ENCODE data around the gene PRIMA1.

The PRIMA1 gene

DNA sequence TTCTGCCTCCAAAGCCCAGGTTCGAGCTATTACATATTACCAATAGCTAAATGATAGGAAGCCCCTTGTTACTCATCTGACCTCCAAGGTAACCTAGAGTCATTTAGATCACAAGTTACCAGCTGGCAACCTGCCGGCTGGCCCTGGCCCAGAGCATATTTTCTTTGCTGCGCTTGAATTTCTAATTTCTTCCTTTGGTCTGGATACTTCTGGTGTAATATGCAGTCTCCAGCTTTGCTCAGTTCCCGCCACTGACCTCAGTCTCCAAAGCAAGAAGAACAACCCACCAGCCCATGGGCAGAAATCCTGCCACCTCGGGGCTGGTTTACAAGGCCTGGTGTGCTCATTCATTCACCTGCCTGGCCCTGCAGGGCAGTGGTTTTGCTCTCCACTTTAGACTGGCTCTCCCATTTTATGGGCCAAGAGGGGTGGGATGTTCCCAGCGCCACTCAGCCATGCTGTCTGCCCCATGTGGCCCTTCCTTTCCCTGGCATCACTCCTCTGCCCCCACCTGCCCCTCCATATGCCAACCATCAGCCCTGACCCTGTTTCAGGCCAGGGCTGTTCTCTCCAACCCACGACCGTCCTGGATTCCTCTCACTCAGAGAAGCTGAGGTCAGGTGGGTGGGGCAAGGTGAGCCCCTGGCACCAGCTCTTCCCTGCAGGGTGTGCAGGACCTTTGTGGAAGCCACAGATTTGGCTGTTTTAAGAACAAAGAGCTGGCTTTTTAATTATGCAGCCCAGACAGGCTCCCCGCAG, 76.0 kb downstream of the PRIMA1 start:
- no peak for DNase-seq (ENCODE audit: low read depth in 2 of 2)

DNA sequence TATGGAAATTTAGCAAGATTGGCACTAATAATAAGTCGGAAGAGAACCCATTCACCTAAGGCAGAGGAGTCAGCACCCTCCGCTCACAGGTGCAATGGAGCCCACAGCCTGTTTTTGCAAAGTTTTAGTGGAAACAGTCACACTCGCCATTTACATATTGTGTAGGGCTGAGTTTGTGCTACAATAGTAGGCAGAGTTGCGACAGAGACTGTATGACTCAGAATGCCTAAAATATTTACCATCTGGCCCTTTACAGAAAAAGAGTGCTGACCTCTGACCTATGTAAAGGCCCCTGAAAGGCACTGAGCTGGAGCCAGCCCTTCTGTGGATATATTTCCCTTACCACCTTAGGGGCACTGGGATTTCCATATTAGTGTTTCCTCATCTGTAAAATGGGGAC, 79.0 kb downstream of the PRIMA1 start:
- no peak for DNase-seq (ENCODE audit: low read depth in 2 of 2)

DNA sequence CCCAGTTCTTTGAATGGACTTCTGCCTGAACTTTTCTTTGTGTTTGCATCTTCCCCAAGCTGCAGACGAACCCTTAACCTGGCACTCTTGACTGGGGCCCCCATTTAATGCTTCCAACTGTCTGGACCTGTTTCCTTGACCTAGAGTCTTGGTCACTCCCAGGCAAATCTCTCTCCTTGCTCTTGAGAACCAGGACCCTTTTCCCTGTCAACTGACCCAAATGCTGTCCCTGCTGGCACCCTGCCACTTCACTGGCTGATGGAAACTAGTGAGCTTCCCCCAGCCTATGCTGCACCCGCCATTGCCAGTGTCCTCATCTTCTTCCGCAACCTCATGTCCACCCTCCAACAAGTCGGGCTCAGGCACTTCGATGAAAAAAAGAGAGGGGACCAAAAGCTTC, 79.5 kb downstream of the PRIMA1 start:
- no peak for DNase-seq (ENCODE audit: low read depth in 2 of 2)

DNA sequence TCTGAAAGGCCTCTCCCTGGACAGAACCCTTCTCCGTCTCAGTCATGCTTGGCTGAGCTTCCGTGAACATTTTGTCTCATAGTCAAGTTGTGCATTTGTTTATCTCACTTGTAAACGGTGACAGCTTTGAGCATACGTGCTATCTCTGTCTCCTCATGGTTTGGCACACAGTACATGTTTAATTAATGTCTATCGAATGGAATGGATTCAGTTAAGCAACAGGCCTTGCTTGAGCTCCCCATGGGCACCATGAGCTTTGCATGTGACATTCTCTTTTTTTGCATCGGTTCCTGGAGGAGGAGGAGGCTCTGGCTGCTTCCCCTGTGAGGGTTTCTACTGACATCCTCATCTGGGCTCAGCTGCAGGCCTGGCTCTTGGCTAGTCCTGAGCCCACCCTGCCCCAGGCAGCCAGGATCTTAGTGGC, 80.0 kb downstream of the PRIMA1 start:
- no peak for DNase-seq (ENCODE audit: low read depth in 2 of 2)

GRCh38 chr14:93707475-93707874, 80.8 kb downstream of the PRIMA1 start:
- DNase-seq (ENCODE audit: low read depth in 2 of 2) = no peak

- no peak for DNase-seq (ENCODE audit: low read depth in 2 of 2)
Observed at GRCh38 chr14:93706360-93706955, 81.8 kb downstream of the PRIMA1 start.

DNA sequence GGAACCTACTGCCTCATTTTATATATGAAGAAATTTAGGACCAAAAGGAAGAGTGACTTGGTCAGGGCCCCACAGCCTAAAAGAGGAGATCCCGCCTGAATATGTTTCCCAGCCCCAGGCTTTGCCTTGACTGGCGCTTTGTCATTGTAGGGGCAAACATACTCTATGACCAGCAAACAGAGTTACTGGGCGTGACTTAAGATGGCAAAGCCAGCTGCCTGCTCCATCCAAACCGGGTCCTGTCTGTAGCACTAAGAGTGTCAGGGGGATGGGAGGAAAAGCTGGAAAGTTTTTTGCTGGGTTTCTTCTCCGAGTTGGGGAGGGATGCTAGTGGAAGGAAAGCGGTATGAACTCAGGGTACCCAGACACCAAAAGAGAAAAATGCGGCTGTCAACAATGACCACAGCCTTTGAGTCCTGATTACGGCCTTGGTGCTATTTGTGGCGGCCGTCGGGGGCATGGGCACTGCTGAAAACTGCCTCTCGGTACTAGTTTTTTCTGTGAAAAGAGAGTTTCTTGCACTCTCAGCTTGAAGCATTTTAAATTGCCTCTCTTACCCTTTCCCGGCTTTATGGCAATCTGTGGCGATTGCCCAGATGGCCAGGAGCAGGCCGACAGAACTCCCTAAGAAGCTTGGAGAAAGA, 82.7 kb downstream of the PRIMA1 start:
- DNase-seq (ENCODE audit: low read depth in 2 of 2) = no peak

DNA sequence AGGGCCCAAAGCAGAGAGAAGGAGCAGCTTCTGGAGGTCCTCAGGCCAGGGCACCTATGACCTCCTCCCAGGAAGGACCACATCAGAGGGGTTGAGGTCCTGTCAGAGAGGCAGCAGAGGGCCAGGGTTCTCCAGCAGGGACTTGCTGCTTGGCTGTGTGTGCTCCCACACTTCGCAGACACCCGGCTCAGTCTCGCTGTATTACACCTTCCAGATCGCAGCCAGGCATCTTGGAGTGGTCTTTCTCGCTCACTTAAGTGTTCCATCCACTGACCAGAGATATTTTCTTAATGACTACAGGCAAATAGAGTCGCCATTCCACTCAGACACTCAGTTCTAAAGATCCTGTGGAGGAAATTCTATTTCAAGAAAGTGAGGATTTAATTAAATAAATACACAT, 84.3 kb downstream of the PRIMA1 start:
- no peak for DNase-seq (ENCODE audit: low read depth in 2 of 2)

- DNase-seq (ENCODE audit: low read depth in 2 of 2) = no peak
Observed at GRCh38 chr14:93702946-93703345, 85.3 kb downstream of the PRIMA1 start.

DNA sequence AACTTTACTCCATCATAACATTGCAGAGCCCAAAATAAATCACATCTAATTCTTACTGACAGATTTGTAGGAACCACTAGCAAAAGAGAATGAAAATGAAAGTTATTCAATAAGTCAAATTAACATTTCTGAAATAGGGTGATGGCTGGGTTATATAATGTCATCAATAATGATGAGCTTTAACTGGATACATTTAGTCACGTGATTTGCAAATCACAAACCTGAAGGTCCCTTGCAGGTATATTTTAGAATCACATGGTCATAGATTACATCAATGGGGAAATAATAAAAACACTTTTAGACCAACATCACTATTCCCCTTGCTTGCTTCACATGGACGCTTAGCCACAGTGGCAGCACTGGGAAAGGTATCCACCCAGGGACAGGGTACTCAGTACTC, 86.7 kb downstream of the PRIMA1 start:
- DNase-seq (ENCODE audit: low read depth in 2 of 2) = no peak

- DNase-seq (ENCODE audit: low read depth in 2 of 2) = no peak
Observed at GRCh38 chr14:93700928-93701327, 87.4 kb downstream of the PRIMA1 start.

GRCh38 chr14:93693914-93694313, 94.4 kb downstream of the PRIMA1 start:
- DNase-seq (ENCODE audit: low read depth in 2 of 2) = no peak

DNA sequence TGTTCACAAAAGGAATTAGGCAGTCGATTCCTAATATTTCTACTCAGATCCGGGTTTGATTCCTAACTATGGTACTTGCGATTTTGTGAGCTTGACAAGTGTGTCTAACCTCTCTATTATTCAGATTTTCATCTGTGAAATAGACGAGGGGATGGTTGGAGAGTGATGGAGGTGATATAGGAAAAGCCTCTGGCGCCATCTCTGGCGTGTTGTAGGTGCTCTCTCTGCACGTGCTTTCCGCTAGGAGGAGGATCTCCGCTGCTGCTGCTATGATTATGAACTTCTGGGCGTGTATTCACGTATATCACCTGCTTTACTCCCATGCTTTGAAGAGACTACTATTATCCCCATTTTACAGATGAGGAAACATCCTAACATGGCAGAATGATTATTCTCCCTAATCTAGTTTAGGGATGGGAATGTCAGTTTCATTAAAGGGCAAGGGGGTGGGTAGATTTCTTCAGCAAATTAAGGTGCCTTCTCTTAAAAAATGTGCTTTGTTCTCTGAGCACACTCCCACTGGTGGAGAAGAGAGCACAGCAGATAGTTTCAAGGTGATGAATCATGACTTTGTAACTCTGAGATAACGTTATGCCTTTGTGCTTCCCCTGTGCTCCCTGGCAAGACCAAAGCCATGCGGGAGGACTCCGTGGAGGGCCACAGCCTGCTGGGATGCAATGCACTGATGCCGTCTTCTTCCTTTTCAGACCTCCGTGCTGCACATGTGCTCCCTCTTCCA, 97.1 kb downstream of the PRIMA1 start:
- no peak for DNase-seq (ENCODE audit: low read depth in 2 of 2)

DNA sequence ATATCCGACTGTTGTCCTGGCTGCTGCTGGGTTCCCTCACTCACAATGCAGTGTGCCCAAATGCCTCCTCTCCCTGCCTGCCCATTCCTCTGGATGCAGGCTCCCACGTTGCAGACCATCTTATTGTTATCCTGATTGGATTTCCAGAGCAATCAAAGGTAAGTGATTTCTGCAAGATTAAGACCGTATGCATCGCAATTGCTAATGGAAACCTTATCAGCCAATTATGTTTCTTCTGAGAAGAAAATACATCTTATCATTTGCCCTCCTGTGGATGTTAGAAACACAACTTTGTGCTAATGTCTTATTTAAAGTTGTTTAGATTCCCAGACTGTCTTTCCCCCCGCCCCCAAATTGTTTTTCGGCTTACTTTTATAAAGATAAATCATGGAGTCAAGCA, 98.1 kb downstream of the PRIMA1 start:
- DNase-seq (ENCODE audit: low read depth in 2 of 2) = no peak

DNA sequence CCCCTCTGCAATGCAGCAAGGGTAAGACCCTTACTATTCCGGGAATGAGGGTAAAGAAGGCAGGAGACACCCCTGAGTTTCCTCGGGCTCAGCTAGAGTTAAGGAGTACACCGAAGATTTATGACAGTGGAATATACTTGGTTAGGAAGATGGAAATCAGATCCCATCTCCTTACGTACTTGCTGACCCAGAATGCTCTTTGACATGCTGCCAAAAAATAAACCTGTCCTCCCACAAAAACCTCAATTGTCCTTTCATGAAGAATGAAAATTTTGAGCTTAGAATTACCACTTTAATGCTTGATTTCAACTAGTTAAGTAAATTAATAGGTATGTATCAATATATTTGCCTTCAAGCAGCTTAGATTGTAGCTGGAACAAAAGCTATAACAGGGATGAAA, 99.5 kb downstream of the PRIMA1 start:
- no peak for DNase-seq (ENCODE audit: low read depth in 2 of 2)

DNA sequence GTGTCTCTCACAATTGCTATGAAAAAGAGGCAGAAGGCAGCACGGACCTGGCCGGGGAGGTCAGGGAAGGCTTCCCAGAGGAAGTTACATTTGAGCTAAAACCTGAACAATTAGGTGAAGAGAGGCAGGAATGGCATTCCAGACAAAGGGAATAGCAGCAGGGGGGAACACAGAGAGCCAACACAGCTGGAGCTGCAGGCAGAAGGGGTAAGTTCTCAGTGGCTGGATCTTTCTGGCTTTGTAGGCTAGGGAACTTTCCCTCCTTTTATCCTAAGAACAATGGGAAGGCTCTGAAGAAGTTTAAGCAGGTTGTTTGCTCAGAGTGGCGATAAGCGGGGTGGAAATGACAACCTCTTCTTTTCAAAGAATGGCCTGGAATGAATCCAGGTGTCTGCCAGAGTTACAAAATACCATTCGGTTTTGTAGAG, 100.0 kb downstream of the PRIMA1 start:
- DNase-seq (ENCODE audit: low read depth in 2 of 2) = no peak

- no peak for DNase-seq (ENCODE audit: low read depth in 2 of 2)
Observed at GRCh38 chr14:93686268-93686667, 102.0 kb downstream of the PRIMA1 start.

- no peak for DNase-seq (ENCODE audit: low read depth in 2 of 2)
Observed at GRCh38 chr14:93685121-93685895, 103.0 kb downstream of the PRIMA1 start.

DNA sequence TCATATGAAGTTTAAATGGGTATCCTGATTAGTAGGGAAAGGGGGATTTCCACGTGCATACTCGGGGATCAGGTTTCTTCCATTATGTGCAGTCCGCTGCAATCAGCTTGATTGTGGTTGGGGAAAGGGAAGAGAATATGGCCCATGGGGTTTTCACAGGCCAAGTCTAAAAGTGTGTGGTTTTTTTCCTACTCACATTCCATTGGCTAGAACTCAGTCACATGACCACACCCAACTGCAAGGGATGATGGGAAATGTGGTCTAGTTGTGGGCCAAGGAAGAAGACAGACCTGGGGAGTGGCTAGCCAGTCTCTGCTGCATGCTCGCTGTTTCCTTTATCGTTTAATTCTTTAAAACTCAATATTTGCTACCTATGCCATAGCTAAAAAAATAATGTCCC, 105.1 kb downstream of the PRIMA1 start:
- DNase-seq (ENCODE audit: low read depth in 2 of 2) = no peak

- no peak for DNase-seq (ENCODE audit: low read depth in 2 of 2)
Observed at GRCh38 chr14:93682459-93682858, 105.8 kb downstream of the PRIMA1 start.

DNA sequence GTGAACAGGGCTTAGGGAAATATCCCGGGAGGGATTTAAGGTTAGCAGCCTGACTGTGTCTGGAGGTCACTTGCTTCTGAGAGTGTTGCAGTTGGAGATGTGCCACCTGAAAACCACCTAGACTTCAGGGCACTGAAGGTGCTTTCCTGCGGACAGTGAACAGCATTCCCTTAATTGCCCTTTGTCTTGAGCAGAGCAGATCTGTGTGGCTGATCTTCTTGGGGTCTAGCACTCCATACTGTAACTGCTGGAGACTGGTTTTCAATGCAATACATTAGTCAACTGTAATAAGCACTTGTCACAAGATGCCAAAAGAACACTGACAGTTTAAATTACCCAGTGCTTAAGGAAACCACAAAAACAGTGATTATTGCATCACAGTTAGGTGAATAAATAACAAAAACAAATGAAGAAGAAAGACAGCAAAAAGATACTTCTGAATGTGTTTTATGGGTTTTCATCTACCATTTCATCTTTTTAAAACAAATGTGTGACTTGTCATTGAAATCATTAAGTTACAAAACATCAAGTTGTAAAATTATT, 111.8 kb downstream of the PRIMA1 start:
- no peak for DNase-seq (ENCODE audit: low read depth in 2 of 2)
